ENCODE data around the gene SETBP1. TPM values are rescaled to one million over a fixed set of nuclear protein-coding genes. Genes with fewer than 3 reads are reported as not detected.

Gene SETBP1
- total RNA-seq, 1 donor from 2014 or later = 39.5 TPM

DNA sequence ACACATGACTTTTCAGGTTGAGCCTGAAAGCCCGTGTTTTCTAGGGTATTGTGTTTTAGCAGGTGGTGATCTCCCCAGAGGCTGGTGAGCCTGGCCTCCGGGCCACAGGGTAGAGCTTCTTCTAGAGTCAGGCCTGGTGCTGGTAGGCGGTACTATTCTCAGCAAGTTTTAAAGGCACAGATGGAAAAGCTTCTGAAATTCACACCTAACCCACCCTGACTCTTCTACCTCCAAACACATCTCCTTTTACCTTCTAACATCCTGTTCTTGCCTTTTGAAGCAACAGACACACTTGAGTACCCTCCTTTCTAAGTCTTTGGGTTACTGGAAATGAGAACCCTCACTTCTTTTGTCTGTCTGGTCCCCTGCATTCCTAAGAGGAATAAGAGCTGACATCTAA lies 191.1 kb downstream of the SETBP1 start:
- Histone ChIP-seq H3K36me3 (no peaks in the 10 kb centered on the region), H3K4me1 (no peaks in the 10 kb centered on the region), H3K9me3 (no peaks in the 10 kb centered on the region), H3K27me3 (no peaks in the 10 kb centered on the region), H3K4me3 (no peak overlapping the region), H3K27ac (no peak overlapping the region)
- no peak for DNase-seq
- intact Hi-C loops (cut with DNase I) = no loop called here
- ATAC-seq = no peak
- TF ChIP-seq, protein P1, sequence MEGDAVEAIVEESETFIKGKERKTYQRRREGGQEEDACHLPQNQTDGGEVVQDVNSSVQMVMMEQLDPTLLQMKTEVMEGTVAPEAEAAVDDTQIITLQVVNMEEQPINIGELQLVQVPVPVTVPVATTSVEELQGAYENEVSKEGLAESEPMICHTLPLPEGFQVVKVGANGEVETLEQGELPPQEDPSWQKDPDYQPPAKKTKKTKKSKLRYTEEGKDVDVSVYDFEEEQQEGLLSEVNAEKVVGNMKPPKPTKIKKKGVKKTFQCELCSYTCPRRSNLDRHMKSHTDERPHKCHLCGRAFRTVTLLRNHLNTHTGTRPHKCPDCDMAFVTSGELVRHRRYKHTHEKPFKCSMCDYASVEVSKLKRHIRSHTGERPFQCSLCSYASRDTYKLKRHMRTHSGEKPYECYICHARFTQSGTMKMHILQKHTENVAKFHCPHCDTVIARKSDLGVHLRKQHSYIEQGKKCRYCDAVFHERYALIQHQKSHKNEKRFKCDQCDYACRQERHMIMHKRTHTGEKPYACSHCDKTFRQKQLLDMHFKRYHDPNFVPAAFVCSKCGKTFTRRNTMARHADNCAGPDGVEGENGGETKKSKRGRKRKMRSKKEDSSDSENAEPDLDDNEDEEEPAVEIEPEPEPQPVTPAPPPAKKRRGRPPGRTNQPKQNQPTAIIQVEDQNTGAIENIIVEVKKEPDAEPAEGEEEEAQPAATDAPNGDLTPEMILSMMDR (IDR thresholded peaks at IDR 0.05) = no peak

DNA sequence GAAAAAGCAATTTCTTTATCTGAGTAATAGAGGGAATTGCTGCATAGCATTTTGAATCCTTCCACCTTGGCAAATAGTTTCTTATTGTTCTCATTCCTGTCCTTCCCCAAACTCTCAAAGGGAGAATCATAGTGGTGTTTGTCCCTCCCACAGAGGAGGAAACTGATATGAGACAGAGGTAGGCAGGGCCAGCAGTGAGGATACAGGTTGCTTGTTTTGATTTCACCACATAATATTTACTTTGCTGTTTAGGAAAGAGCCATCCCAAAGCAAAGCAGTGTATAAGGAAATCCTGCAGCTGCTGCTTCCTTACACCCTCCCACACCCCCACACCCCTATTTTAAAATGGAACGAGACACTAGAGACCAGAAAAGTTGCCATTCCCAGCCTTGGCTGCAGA lies 195.3 kb downstream of the SETBP1 start:
- intact Hi-C loops (cut with DNase I) = no loop called here
- Histone ChIP-seq H3K9me3 (no peaks in the 10 kb centered on the region), H3K4me1 (no peaks in the 10 kb centered on the region), H3K27me3 (no peaks in the 10 kb centered on the region), H3K27ac (no peak overlapping the region), H3K4me3 (no peak overlapping the region), H3K36me3 (no peaks in the 10 kb centered on the region)
- DNase-seq (no peak), ATAC-seq (no peak)
- TF ChIP-seq, protein P1 (IDR thresholded peaks at IDR 0.05) = no peak

DNA sequence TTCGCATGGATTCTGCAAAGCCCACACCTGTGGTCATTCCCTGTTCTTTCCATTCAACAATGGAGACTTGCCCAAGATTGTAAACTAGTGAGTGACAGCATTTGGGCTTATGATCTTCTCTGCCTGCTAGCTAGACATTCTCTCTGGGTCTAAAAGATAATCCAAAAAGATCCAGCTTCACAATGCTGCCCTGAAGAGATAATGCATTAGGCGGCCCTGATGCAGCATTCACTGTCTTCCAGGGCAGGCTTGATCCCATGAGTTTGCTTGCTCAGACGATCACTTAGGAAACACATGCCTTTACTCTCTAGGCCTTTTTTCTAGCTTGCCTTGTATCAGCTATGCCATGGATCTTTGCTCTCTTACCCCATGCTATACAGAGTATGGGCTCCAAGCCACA lies 196.1 kb downstream of the SETBP1 start:
- no peak overlapping the region for H3K4me3 ChIP-seq
- intact Hi-C loops (cut with DNase I) = no loop called here
- TF ChIP-seq, protein P1 (IDR thresholded peaks at IDR 0.05) = no peak
- DNase-seq = no peak
- H3K27me3 ChIP-seq = no peaks in the 10 kb centered on the region
- H3K27ac ChIP-seq = no peak overlapping the region
- no peaks in the 10 kb centered on the region for H3K36me3 ChIP-seq
- H3K9me3 ChIP-seq = no peaks in the 10 kb centered on the region
- no peaks in the 10 kb centered on the region for H3K4me1 ChIP-seq
- ATAC-seq = no peak

DNA sequence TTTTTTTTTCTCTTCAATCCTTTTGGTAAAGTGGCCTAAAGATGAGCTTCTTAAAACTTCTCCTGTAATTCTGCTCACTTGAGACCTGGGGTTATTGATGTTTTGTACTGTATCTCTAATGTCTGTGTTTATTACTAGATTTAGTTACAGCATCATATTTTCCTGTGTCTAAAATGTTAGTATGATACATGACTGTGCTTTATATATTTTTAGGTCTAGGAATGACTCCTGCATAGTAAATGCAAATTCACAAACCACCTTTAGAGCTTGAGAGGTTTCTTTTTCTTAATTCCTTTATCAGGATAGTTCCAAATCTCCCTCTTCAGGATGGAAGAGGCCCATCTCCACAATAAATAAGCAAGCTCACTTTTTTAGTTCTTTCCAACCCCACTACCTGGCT lies 197.6 kb downstream of the SETBP1 start:
- no peak for ATAC-seq
- H3K4me1 ChIP-seq = no peaks in the 10 kb centered on the region
- no peaks in the 10 kb centered on the region for H3K36me3 ChIP-seq
- TF ChIP-seq, protein P1 (IDR thresholded peaks at IDR 0.05) = no peak
- no peak for DNase-seq
- H3K27ac ChIP-seq = no peak overlapping the region
- H3K27me3 ChIP-seq = no peaks in the 10 kb centered on the region
- H3K9me3 ChIP-seq = no peaks in the 10 kb centered on the region
- H3K4me3 ChIP-seq = no peak overlapping the region
- intact Hi-C loops (cut with DNase I) = no loop called here

DNA sequence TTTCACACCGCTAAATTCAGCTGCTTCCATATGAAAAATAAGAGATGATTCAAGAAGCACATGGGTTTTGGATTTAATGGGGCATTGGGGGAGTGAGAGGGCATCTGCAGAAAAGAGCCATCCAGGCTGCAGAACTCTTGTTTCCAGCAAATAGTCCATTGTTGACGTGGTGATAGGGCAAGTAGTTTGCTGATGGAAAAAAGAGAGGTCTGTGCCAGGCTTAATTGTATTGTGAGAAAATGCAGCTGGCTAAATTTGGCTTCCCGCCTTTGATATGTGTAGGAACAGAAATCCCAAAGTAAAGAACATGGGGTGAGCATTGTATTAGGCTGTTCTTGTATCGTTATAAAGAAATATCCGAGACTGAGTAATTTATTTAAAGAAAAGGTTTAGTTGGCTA lies 199.5 kb downstream of the SETBP1 start:
- no peak for DNase-seq

More for the DNA sequence above, 199.5 kb downstream of the SETBP1 start:
- H3K27me3 ChIP-seq = no peaks in the 10 kb centered on the region
- intact Hi-C loops (cut with DNase I) = no loop called here
- H3K4me1 ChIP-seq = no peaks in the 10 kb centered on the region
- H3K4me3 ChIP-seq = no peak overlapping the region
- H3K36me3 ChIP-seq = no peaks in the 10 kb centered on the region
- H3K27ac ChIP-seq = no peak overlapping the region
- ATAC-seq = no peak
- no peaks in the 10 kb centered on the region for H3K9me3 ChIP-seq
- TF ChIP-seq, protein P1 (IDR thresholded peaks at IDR 0.05) = no peak
